GM19468 (cell line): ENCODE measurements around the gene NTRK1.

Experiments
- ATAC-seq: cut with Tn5 transposase; IDR thresholded peaks from one replicate; pipeline ENCODE4 v1.9.1; 2021; ENCODE audit warnings: mild to moderate bottlenecking, moderate library complexity, moderate number of reproducible peaks; ENCODE audit not compliant: unreplicated experiment; ENCODE audit errors: extremely low read depth

The NTRK1 gene

DNA sequence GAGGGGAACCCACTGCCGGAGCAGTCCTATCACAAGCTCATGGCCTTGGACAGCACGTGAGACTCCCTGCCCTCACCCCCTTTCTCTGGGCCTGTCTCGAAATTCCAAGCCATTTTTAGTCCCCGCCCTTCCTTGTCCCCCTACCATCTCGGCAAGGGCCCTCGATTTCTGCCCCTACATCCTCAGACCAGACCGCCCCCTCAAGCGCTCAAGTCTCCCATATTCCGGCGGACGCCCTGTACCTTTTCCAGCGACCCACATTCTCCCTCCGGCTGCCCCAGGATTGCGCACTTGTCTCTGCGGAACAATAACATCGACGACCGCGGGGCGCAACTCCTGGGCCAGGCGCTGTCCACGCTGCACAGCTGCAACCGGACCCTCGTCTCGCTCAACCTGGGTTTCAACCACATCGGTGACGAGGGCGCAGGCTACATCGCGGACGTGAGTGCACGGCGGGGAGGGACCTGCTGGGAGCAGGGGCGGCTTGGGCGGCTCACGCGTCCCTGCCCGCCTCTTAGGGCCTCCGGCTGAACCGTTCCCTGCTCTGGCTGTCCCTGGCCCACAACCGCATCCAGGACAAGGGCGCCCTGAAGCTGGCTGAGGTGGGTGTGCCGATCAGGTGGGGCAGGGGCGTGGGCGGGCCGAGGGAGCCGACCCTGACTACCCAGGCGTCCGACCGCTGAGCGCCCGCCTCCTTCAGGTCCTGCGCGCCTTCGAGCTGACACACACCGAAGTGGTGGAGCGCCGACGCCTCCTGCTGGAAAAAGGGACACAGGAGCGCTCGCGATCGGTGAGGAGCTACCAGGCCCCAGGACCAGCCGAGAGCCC lies 66.8 kb downstream of the NTRK1 start:
- ATAC-seq, result no peak

DNA sequence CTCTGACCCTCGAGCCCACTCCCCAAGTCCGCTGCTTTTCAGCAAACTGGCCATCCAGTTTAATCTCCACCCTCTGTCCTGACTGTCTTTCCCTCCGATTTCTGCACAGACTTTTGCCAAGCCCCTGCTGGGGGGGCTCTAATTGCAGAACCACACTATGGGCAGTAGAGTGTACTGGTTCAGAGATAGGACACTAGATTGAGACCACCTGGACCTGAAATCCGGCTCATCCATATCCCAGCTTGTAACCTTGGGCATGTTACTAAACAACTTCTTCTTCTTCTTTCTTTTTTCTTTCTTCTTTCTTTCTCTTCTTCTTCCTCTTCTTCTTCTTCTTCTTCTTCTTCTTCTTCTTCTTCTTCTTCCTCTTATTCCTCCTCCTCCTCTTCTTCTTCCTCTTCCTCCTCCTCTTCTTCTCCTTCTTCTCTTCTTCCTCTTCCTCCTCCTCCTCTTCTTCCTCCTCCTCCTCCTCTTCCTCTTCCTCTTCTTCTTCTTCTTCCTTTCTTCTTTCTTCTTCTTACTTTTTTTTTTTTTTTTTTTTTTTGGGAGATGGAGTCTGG lies 67.5 kb downstream of the NTRK1 start:
- no peak for ATAC-seq

DNA sequence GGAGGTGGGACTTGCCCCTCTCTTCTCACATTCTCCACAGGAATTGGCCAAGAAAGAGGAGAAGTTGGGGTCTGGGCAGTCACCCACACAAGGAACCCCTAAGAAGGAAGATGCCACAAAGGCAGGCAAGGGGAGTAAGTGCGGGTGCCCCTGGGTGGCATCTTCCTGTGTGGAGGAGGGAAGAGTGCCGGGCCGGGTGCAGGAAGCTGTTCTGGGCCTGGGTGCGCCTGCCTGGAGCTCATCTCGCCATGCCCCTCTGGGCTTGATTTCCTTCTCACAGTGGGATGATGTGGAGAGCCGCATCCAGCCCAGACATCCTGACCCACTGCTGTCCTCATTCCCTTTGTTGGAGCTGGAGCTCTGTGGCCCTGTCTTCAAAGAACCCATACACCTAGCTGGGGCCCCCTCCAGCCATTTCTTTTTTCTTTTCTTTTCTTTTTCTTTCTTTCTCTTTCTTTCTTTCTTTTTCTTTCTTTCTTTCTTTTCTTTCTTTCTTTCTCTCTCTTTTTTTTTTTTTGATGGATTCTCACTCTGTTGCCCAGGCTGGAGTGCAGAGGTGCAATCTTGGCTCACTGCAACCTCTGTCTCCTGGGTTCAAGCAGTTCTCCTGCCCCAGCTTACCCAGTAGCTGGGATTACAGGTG lies 69.1 kb downstream of the NTRK1 start:
- ATAC-seq, result no peak

DNA sequence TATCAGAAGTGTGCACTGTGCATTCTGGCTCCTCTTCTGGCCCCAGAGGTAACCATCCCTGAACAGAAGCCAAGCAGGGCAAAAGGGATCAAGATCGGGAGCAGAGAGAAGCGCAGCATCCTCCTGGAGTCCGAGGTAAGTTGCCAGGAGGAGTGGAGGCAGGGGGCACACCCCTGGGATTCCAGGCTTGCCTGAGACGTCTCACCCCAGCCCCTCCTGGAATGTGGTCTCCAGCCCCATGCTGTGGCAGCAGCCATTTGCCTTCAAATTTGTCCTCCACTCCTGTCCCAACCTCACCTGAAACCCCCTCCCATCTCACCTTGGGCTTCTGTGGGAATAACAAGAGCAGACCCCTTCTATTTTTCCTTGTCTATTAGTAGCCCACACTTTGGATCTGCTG lies 69.8 kb downstream of the NTRK1 start:
- ATAC-seq, result no peak
